NCI-H345 treated with DMSO at 0.1 percent for 48 hours (cell line): ENCODE data around the gene FXYD5.
"Not testable (repeated sequence)": the region's sequence is repeated elsewhere in the genome, so short reads cannot be mapped to it uniquely, and the experiment has no call there.

Experiments
- DNase-seq: peaks from one replicate; lab custom pipeline; 2025; ENCODE audit not compliant: unreplicated experiment; lab: John Stamatoyannopoulos, UW

FXYD5 gene

DNA sequence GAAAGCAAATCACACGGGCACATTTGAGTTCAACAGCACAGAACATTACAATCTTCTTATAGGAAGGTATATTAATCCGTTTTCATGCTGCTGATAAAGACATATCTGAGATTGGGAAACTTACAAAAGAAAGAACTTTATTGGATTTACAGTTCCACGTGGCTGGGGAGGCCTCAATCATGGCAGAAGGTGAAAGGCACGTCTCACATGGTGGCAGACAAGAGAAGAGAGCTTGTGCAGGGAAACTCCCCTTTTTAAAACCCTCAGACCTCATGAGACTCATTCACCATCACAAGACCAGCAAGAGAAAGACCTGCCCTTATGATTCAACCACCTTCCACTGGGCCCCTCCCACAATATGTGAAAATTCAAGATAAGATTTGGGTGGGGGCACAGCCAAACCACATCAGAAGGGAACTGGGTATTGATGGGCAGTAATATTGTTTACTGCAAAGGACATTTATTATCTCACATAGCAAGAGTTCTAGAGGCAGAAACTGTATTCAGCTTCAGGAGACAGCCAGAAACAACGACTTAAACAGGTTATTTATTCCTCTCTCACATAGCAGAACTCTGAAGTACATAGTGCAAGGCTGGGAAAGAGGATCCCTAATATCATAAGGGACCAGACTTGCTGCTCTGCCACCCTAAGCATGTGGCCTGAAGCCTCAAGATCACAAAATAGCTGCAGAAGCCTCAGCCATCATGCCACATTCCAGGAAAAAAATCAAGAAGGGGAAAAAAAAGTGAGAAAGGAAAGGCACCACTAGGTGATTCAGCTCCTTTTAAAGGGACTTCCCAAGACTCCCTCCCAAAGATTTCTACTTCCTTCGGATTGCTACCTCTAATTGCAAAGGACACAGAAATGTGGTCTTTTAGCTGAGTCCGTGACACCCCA lies 23.1 kb downstream of the FXYD5 start:
- no peak for DNase-seq

- DNase-seq, result no peak
These were observed 24.2 kb downstream of the FXYD5 start for GRCh38 chr19:35178701-35179100.

- DNase-seq, result no peak
These were observed 25.3 kb downstream of the FXYD5 start for GRCh38 chr19:35179830-35180229.

DNA sequence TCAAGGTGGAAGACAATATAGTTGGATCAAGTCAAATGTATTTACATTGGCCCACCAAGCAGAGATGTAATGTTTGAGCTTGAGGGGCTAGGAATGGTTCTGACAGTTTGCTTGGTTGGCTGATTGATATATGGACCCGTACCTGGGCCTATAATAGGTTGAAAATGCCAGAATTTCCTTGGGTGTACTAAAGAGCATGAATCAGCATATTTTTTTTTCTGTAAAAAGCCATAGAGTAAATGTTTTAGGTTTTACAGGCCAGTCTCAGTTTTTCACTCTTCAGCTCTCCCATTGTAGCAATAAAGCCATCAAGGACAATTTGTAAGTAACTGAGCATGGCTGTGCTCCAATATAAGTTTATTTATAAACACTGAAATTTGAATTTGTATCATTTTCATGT lies 26.9 kb downstream of the FXYD5 start:
- DNase-seq, result no peak

DNA sequence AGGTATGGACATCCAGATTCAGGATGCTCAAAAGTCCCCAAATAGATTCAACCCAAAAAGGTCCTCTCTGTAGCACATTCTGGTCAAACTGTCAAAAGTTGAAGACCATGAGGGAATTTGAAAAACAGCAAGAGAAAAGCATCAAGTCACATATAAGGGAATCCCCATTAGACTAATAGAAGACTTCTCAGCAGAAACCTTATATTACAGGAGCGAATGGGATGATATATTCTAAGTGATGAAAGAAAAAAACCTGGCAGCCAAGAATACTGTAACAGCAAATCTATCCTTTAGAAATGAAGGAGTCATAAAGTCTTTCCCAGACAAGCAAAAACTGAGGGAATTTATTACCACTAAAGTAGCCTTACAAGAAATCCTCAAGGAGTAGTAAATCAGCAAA lies 29.7 kb downstream of the FXYD5 start:
- DNase-seq, result no peak

- no peak for DNase-seq
These were observed 30.3 kb downstream of the FXYD5 start for GRCh38 chr19:35184884-35185283.

DNA sequence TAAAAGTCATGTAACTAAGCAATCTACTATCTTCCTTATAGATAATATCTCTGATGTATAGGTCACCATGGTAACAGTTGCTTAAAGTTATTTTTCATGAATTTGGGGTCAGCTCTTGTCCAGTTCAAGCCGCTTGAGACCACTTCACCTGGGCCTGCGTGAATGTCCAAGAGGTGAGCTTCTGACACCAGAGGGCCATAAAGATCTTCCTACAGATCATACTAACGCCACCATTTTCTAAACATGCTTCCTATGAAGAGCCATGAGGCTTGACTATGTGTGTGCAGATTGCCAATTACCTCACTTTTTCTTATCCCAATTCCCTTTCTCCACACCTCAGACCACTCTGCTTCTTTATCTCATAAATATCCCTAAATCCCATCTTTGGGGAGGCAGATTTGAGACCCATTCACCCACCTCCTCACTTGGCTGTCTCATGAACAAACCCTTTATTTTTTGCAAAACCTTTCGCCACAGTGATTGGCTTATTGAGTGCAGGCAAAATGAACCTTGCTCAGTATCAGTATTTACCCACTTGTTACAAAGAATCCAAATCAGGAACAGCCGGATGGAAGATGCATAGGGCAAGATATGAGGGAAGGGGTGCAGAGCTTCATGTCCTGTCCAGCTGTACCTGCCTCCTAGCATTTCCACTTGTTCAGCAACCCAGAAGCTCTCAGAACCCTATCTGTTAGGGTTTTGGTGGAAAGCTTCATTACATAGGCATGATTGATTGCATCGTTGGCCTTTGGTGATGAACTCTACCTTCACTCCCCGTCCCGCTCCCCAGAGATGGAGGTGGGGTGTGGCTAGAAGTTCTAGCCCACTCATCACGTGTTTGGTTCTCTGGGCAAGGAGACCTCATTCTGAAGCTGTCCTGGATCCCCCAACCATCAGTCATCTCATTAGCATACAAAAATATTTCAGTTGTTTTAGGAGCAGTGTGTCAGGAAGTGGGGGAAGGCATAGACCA lies 39.8 kb downstream of the FXYD5 start:
- DNase-seq, result no peak

DNA sequence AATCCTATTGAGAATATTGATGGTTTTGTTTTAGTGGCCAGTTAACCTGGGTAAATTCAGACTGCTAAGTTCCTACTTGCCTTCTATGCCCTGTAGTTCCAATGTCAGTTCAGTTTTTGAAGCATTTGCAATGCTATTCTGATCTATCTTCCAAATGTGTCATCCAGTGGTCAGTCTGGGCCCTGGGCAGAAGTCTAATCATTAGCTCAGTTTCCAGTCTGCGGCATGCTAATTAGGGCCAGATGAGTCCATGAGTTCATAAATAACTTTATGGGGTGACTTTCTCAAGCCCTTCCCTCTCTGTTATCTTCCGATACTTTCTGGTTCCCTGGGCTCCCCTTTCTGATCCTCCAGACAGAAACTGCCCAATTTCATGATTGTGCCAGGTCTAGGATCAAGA lies 41.3 kb downstream of the FXYD5 start:
- DNase-seq, result no peak

DNA sequence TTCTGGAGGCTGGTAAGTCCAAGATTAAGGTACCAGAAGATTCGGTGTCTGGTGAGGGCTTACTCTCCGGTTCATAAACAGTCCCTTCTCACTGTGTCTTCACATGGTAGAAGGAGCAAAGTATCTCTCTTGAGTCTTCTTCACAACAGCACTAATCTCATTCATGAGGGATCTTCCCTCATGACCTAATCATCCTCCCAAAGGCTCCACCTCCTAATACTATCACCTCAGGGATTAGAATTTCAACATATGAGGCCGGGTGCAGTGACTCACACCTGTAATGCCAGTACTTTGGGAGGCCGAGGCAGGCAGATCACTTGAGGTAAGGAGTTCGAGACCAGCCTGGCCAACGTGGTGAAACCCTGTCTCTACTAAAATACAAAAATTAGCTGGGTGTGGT lies 42.3 kb downstream of the FXYD5 start:
- not testable (repeated sequence) for DNase-seq

GRCh38 chr19:35199481-35199880 lies 44.9 kb downstream of the FXYD5 start:
- DNase-seq, result no peak

- no peak for DNase-seq
These were observed 48.5 kb downstream of the FXYD5 start for GRCh38 chr19:35202722-35203688.

DNA sequence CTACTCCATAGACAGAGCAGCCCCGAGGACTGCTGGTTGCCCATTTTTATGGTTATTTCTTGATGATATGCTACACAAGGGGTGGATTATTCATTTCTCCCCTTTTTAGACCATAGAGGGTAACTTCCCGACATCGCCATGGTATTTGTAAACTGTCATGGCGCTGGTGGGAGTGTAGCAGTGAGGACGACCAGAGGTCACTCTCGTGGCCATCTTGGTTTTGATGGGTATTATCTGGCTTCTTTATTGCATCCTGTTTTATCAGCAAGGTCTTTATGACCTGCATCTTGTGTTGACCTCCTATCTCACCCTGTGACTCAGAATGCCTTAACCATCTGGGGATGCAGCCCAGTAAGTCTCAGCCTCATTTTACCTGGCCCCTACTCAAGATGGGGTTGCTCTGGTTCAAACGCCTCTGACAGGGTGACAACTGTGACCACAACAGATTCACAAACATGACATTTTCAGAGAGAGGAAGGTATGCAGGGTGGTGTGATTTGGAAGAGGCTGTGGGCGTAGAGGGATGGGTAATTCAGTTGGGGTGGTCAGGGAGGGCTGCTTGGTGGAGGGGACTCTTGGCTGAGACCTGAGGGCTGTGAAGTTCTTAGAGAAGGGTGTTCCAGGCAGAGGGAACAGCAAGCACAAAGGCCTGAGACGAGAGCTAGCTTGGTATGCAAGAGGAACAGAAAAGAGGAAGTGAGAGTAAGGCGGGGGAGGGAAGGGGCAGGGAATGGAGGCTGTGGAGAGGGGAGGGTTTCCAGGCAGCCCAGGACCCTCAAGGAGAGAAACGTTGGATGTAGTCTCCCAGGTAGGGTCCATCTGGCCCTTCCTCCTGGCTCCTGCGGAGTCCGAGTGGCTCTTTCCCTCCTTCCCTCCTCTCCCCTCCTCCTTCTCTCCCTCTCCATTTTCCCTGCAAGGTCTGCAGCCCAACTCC lies 50.5 kb downstream of the FXYD5 start:
- no peak for DNase-seq

GRCh38 chr19:35205733-35206323 lies 51.3 kb downstream of the FXYD5 start:
- no peak for DNase-seq

- DNase-seq, result no peak
These were observed 51.8 kb downstream of the FXYD5 start for GRCh38 chr19:35206379-35206778.

GRCh38 chr19:35206855-35207254 lies 52.3 kb downstream of the FXYD5 start:
- no peak for DNase-seq

GRCh38 chr19:35207391-35207871 lies 52.9 kb downstream of the FXYD5 start:
- no peak for DNase-seq

DNA sequence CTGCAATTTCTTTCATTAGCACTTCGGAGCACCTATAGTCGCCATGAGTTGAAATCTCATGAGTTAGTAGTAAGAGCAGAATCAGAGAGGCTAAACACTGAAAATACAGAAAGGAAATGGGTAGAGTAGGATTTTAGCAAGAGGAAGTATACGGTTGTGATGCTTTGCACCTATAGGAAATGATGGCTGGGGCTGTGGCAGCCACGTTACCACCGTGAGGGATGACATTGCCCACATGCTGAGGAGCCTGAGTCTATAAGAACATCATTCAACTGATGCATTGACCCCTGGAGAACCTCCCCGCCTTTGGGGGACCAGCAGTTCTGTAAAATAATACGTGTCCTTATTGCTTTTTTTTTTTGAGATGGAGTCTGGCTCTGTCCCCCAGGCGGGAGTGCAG lies 53.6 kb downstream of the FXYD5 start:
- no peak for DNase-seq

- DNase-seq, result no peak
These were observed 55.1 kb downstream of the FXYD5 start for GRCh38 chr19:35209646-35210045.
